ENCODE data around the gene CACNA1F. TPM values are rescaled to one million over a fixed set of nuclear protein-coding genes. Genes with fewer than 3 reads are reported as not detected.

CACNA1F gene
- total and polyA plus RNA-seq, 10 of the 15 experiments (the other 5 are each of a cell fraction or from before 2014, with no cell fraction given): 0.01 to 0.32 (median 0.05) TPM; not detected in 5

DNA sequence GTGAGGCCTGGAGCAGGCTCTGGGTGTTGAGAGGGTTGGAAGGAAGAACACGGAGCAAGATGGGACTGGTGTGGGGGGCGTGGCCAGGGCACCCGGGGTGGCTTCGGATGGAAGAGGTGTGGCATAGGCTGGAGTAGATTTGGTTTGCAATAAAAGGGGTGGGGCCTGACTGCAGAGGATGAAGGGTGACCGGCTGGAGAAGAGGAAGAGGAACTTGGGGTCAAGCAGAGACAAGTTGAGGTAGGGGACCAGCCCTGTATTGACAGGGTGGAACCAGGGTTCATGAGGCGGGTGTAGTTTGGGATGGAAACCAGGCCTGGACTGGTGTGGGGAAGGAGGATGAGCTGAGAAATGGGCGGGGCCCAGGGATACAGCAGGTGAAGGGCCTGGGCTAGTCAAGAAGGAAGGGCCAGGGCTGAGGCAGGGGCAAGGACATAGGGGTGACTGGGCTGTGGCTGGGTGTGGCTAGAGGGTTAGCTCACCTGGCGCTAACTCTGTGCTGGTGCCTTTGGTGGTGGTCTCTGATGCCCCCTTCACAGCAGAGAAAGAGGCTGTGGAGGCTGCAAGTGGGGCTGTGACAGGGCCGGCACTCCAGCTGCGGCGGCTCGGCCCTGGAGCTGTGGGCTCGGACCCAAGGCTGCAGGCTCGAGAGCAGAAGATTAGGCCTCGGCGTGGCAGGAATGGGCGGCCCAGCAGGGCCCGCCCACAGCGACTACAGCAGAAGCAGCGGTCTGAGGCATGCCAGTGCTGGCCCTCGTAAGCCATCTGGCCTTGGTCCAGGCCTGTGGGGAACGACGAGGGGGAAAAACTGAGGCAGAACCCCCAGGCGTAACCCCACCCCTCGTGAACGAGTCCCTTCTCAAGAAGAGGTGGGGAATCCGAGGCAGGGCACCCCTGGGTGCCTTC, 56.5 kb downstream of the CACNA1F start:
- Histone ChIP-seq H3K36me3 (ENCODE audit: control insufficient read depth in 2 of 2, insufficient read depth in 2 of 2, low read length in 1 of 2) (no peaks in the 10 kb centered on the region; a peak in 3 of 4 replicates), H4K20me1 (ENCODE audit: control insufficient read depth, insufficient read depth) (no peaks in the 10 kb centered on the region), H3K79me2 (ENCODE audit: control insufficient read depth, insufficient read depth, low read length) (peaks cover 6% of the 10 kb centered on the region), H3K4me3 (no peak overlapping the region), H3K27ac (ENCODE audit: control insufficient read depth, insufficient read depth) (no peak overlapping the region), H3K9me3 (replicated peaks; ENCODE audit: control insufficient read depth, insufficient read depth, low read length) (no peaks in the 10 kb centered on the region; the same call in 2 of the 3 replicates), H3K9ac (ENCODE audit: control insufficient read depth, insufficient read depth, low read length) (no peak overlapping the region), H3K4me1 (ENCODE audit: control insufficient read depth, insufficient read depth, low read length) (peaks cover 5% of the 10 kb centered on the region; the same call in 1 of the 2 replicates), H2AFZ (ENCODE audit: control insufficient read depth, low read depth, low read length) (no peak overlapping the region), H3K27me3 (replicated peaks in 1 of 2; ENCODE audit: control insufficient read depth in 2 of 2, insufficient read depth in 2 of 2, low read length in 1 of 2) (no peaks in the 10 kb centered on the region), H3K4me2 (ENCODE audit: control insufficient read depth, insufficient read depth) (no peak overlapping the region)
- no TSS peak for BruUV-seq (replicated peaks)
- in situ Hi-C loops (cut with MboI) (no loop called here), intact Hi-C loops (cut with micrococcal nuclease; ENCODE audit: unreplicated experiment) (no loop called here)
- WGBS (ENCODE audit: insufficient coverage, insufficient replicate concordance, low lambda C conversion rate, missing lambda C conversion rate): 66% methylated on average over 27 of the region's 27 CpGs
- SMC1A ChIA-PET (ENCODE audit: uncharacterized antibody, unreplicated experiment): no interaction called here
- POLR2A ChIA-PET: interaction anchor here (0.6 to 0.9 kb wide), 2 partner anchors 9 to 1832 kb away, joined by 3 read pairs; no protein-coding TSS in a partner anchor
- no peak for DNase-seq (ENCODE audit: low read depth, low spot score)
- CTCF ChIA-PET: interaction anchor here (1.0 to 1.1 kb wide), 2 partner anchors 8 to 21 kb away, joined by 3 to 4 read pairs; no protein-coding TSS in a partner anchor
- ATAC-seq: no peak
- FAIRE-seq: no peak
- RAD21 ChIA-PET (ENCODE audit: unreplicated experiment): interaction anchor here (1.0 kb wide), 1 partner anchor 34 kb away, joined by 4 read pairs; no protein-coding TSS in a partner anchor
- TF ChIP-seq POLR2A (IDR thresholded peaks at IDR 0.05; ENCODE audit: low read depth, low read length) (no peak), EGR1 (IDR thresholded peaks at IDR 0.05; ENCODE audit: borderline replicate concordance in 1 of 2, low read depth in 2 of 2, low read length in 2 of 2) (no peak), SUPT20H (IDR thresholded peaks at IDR 0.05; ENCODE audit: borderline replicate concordance, control insufficient read depth, low read depth, low read length) (no peak), BCL3 (IDR thresholded peaks at IDR 0.05; ENCODE audit: borderline replicate concordance, insufficient read depth, low read depth, low read length, poor library complexity, severe bottlenecking) (no peak), BHLHE40 (IDR thresholded peaks at IDR 0.05; ENCODE audit: borderline replicate concordance in 1 of 2, low read depth in 2 of 2, low read length in 1 of 2) (no peak), FOS (IDR thresholded peaks at IDR 0.05; ENCODE audit: borderline replicate concordance, extremely low read depth, insufficient read length) (no peak), ZBTB11 (CRISPR knock-in tag; IDR thresholded peaks at IDR 0.05) (no peak), ZNF207 (IDR thresholded peaks at IDR 0.05; ENCODE audit: borderline replicate concordance) (no peak)
- TF ChIP-seq, protein P1, sequence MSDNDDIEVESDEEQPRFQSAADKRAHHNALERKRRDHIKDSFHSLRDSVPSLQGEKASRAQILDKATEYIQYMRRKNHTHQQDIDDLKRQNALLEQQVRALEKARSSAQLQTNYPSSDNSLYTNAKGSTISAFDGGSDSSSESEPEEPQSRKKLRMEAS (IDR thresholded peaks at IDR 0.05; ENCODE audit: low read depth, low read length): no peak
- TF ChIP-seq, protein P2, sequence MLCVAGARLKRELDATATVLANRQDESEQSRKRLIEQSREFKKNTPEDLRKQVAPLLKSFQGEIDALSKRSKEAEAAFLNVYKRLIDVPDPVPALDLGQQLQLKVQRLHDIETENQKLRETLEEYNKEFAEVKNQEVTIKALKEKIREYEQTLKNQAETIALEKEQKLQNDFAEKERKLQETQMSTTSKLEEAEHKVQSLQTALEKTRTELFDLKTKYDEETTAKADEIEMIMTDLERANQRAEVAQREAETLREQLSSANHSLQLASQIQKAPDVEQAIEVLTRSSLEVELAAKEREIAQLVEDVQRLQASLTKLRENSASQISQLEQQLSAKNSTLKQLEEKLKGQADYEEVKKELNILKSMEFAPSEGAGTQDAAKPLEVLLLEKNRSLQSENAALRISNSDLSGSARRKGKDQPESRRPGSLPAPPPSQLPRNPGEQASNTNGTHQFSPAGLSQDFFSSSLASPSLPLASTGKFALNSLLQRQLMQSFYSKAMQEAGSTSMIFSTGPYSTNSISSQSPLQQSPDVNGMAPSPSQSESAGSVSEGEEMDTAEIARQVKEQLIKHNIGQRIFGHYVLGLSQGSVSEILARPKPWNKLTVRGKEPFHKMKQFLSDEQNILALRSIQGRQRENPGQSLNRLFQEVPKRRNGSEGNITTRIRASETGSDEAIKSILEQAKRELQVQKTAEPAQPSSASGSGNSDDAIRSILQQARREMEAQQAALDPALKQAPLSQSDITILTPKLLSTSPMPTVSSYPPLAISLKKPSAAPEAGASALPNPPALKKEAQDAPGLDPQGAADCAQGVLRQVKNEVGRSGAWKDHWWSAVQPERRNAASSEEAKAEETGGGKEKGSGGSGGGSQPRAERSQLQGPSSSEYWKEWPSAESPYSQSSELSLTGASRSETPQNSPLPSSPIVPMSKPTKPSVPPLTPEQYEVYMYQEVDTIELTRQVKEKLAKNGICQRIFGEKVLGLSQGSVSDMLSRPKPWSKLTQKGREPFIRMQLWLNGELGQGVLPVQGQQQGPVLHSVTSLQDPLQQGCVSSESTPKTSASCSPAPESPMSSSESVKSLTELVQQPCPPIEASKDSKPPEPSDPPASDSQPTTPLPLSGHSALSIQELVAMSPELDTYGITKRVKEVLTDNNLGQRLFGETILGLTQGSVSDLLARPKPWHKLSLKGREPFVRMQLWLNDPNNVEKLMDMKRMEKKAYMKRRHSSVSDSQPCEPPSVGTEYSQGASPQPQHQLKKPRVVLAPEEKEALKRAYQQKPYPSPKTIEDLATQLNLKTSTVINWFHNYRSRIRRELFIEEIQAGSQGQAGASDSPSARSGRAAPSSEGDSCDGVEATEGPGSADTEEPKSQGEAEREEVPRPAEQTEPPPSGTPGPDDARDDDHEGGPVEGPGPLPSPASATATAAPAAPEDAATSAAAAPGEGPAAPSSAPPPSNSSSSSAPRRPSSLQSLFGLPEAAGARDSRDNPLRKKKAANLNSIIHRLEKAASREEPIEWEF (IDR thresholded peaks at IDR 0.05; ENCODE audit: insufficient replicate concordance, low read depth, low read length): no peak

All from GM12878 (cell line).